OCI-LY3 (cell line): Measurements from ENCODE around the gene ATF6.

Experiments used
- H2AFZ ChIP-seq: fragments of 200-600, 300-600 bp; shearing (Covaris generic); 2 replicates; pipeline ENCODE4 v1.6.0; 2014; ENCODE audit warnings: antibody characterized with exemption, low read depth, low read length
- H3K27ac ChIP-seq: fragments of 200-600, 300-600 bp; sonication (generic); 2 replicates; pipeline ENCODE4 v1.5.1; 2014; ENCODE audit warnings: mild to moderate bottlenecking, low read length, moderate library complexity, mixed read lengths
- H3K27me3 ChIP-seq: fragments of 200-600, 300-600 bp; sonication (generic); 2 replicates; pipeline ENCODE4 v1.6.1; 2014; ENCODE audit warnings: low read depth, low read length, mixed read lengths
- H3K36me3 ChIP-seq: fragments of 200-600, 300-600 bp; sonication (generic); replicated peaks from 2 replicates; pipeline ENCODE3; 2014; ENCODE audit warnings: low read depth, low read length, mixed read lengths
- H3K4me1 ChIP-seq: fragments of 300-600, 200-600 bp; sonication (generic); 2 replicates; pipeline ENCODE4 v1.6.1; 2014; ENCODE audit warnings: low read length, mixed read lengths
- H3K4me2 ChIP-seq: fragments of 200-600, 300-600 bp; sonication (generic); 2 replicates; pipeline ENCODE4 v1.6.1; 2014; ENCODE audit warnings: low read length, mixed read lengths
- H3K4me3 ChIP-seq: fragments of 300-600, 200-600 bp; sonication (generic); 2 replicates; pipeline ENCODE4 v1.5.1; 2014; ENCODE audit warnings: antibody characterized with exemption, mild to moderate bottlenecking, low read length, moderate library complexity
- H3K79me2 ChIP-seq: fragments of 300-600, 200-600 bp; shearing (Covaris generic); 2 replicates; pipeline ENCODE4 v1.6.1; 2014; ENCODE audit warnings: mild to moderate bottlenecking, low read length, mixed read lengths
- H3K9ac ChIP-seq: fragments of 300-600, 200-600 bp; shearing (Covaris generic); 2 replicates; pipeline ENCODE4 v1.6.0; 2014; ENCODE audit warnings: mild to moderate bottlenecking, low read length, moderate library complexity
- H3K9me3 ChIP-seq: fragments of 200-600, 300-600 bp; shearing (Covaris generic); 2 replicates; pipeline ENCODE4 v1.6.1; 2014; ENCODE audit warnings: low read length, mixed read lengths; ENCODE audit not compliant: insufficient read depth
- H4K20me1 ChIP-seq: fragments of 200-600, 300-600 bp; sonication (generic); 2 replicates; pipeline ENCODE4 v1.6.1; 2016; ENCODE audit warnings: low read length, mixed read lengths; ENCODE audit not compliant: insufficient read depth
- EZH2phosphoT487 ChIP-seq: fragments of 200-600 bp; shearing (Covaris generic); IDR thresholded peaks from 2 replicates; pipeline ENCODE4 v1.6.1; 2018; ENCODE audit warnings: antibody characterized with exemption, mixed run types, low read depth
- TF ChIP-seq, protein P1 (sequence below): fragments of 200-600, 300-600 bp; sonication (generic); IDR thresholded peaks from 2 replicates; pipeline ENCODE4 v1.5.1; 2014; ENCODE audit warnings: antibody characterized with exemption, low read length, low read depth

The ATF6 gene

DNA sequence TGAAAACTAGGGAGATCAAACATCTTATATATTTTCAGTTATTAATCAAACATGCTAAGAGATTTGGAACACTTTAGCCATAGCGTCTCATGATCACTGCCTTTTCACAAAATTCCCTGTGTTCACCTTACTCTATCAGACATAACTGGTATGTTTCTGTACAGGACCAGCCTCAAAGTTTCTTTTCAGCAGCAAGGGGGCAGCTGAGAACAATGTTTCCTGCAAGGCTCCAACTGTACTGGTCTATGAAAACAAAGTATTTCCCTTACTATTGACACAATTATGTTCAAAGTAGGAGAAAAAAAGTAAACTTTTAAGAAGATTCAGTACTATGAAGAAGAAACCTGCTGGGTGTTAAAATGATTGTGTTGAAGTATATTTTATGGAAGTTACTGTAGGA lies 98.5 kb downstream of the ATF6 start:
- Histone ChIP-seq H2AFZ (no peak overlapping the region), H3K27me3 (no peaks in the 10 kb centered on the region), H3K9me3 (no peaks in the 10 kb centered on the region), H3K4me3 (no peak overlapping the region), H4K20me1 (no peaks in the 10 kb centered on the region), H3K4me1 (peaks cover 8% of the 10 kb centered on the region), H3K27ac (no peak overlapping the region), H3K79me2 (no peaks in the 10 kb centered on the region), H3K4me2 (no peak overlapping the region), H3K36me3 (peaks cover 2% of the 10 kb centered on the region), H3K9ac (no peak overlapping the region)
- TF ChIP-seq EZH2phosphoT487 = no peak
- TF ChIP-seq, protein P1, sequence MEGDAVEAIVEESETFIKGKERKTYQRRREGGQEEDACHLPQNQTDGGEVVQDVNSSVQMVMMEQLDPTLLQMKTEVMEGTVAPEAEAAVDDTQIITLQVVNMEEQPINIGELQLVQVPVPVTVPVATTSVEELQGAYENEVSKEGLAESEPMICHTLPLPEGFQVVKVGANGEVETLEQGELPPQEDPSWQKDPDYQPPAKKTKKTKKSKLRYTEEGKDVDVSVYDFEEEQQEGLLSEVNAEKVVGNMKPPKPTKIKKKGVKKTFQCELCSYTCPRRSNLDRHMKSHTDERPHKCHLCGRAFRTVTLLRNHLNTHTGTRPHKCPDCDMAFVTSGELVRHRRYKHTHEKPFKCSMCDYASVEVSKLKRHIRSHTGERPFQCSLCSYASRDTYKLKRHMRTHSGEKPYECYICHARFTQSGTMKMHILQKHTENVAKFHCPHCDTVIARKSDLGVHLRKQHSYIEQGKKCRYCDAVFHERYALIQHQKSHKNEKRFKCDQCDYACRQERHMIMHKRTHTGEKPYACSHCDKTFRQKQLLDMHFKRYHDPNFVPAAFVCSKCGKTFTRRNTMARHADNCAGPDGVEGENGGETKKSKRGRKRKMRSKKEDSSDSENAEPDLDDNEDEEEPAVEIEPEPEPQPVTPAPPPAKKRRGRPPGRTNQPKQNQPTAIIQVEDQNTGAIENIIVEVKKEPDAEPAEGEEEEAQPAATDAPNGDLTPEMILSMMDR = peak; percentile 33

DNA sequence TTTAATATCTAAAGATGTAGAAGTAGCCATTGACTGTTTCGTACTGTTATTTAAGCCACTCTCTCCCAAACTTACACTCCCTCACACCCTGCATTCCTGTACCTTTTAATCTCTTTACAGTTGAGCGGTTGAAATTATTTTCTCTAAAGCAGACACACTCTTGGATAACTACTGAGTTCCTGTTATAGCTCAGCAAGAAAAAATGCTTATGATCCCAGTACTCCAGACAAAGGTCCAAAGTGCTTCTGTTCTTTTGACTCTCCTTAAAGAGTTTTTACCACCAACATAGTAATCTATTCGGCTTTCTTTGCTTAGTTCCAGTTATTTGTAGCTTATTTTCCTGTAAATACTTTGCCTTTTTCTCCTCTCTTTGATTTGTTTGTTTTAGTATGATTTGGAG lies 100.1 kb downstream of the ATF6 start:
- no peaks in the 10 kb centered on the region for H4K20me1 ChIP-seq

DNA sequence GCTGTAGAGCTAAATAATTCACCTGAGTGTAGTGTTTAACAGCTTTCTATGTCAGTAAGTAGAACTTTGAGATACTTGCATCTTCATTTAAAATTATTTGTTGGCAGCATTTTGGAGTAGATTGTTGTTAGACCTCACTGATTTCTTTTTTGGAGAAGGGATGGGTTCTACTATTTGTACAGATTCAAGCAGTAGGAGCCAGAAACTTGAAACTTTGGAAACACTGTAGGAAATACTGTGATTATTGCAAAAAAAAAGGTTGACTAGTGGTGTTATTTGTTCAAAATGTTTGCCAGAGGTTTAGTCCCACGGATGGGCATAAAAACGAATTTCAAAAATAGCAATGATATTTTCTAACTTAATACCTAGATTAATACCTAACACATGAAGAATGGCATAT lies 102.7 kb downstream of the ATF6 start:
- Histone ChIP-seq H3K4me3 (no peak overlapping the region), H3K27me3 (no peaks in the 10 kb centered on the region), H4K20me1 (no peaks in the 10 kb centered on the region), H3K9me3 (no peaks in the 10 kb centered on the region), H3K27ac (no peak overlapping the region), H3K9ac (no peak overlapping the region), H3K4me1 (no peaks in the 10 kb centered on the region), H3K36me3 (no peaks in the 10 kb centered on the region), H2AFZ (no peak overlapping the region), H3K4me2 (no peak overlapping the region), H3K79me2 (no peaks in the 10 kb centered on the region)
- TF ChIP-seq, protein P1 = no peak
- TF ChIP-seq EZH2phosphoT487 = no peak

More for the DNA sequence above, 100.1 kb downstream of the ATF6 start:
- Histone ChIP-seq H3K27ac (no peak overlapping the region), H2AFZ (no peak overlapping the region), H3K27me3 (no peaks in the 10 kb centered on the region), H3K9ac (no peak overlapping the region), H3K4me2 (no peak overlapping the region), H3K36me3 (peaks cover 2% of the 10 kb centered on the region), H3K79me2 (no peaks in the 10 kb centered on the region), H3K4me3 (no peak overlapping the region), H3K9me3 (no peaks in the 10 kb centered on the region), H3K4me1 (no peaks in the 10 kb centered on the region)
- TF ChIP-seq, protein P1 = no peak
- no peak for TF ChIP-seq EZH2phosphoT487

DNA sequence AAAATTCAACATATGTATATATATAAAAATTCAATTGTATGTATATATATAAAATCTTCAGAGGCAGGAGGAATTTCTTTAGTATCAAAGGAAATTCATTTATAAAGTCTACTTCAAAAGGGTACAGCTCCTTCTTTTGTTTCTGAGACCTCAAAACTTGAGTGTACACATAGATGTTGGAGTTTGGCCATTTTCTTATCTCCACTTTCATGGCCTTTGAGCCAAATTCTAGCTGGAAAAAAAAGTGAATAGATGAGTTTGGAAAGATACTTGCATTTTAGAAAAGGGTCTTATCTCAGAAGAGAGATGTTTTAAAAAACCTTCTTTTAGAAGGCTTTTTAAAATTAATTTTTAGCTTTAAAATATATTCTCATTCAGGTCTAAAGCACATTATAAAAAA lies 103.2 kb downstream of the ATF6 start:
- no peaks in the 10 kb centered on the region for H3K36me3 ChIP-seq
- no peak overlapping the region for H3K9ac ChIP-seq
- no peaks in the 10 kb centered on the region for H3K4me1 ChIP-seq
- TF ChIP-seq, protein P1 = no peak
- no peak for TF ChIP-seq EZH2phosphoT487
- no peak overlapping the region for H3K4me3 ChIP-seq
- H2AFZ ChIP-seq = no peak overlapping the region
- H3K27me3 ChIP-seq = no peaks in the 10 kb centered on the region
- no peaks in the 10 kb centered on the region for H4K20me1 ChIP-seq
- no peak overlapping the region for H3K27ac ChIP-seq
- no peaks in the 10 kb centered on the region for H3K9me3 ChIP-seq
- H3K4me2 ChIP-seq = no peak overlapping the region
- no peaks in the 10 kb centered on the region for H3K79me2 ChIP-seq
